ENCODE results near the gene EXOC5. TPM values are rescaled to one million over a fixed set of nuclear protein-coding genes. Genes with fewer than 3 reads are reported as not detected.
"Not testable (repeated sequence)": the region's sequence is repeated elsewhere in the genome, so short reads cannot be mapped to it uniquely, and the experiment has no call there.

Gene EXOC5
- total RNA-seq, 2 experiments from 2014 or later: 84.1 to 87.4 TPM

- ChIA-PET POLR2A (no interaction called here), CTCF (no interaction called here)
Measured at GRCh38 chr14:57262117-57262516, 6.6 kb downstream of the EXOC5 start.

- ChIA-PET CTCF (no interaction called here), POLR2A (no interaction called here)
Measured at GRCh38 chr14:57261604-57262003, 7.1 kb downstream of the EXOC5 start.

DNA sequence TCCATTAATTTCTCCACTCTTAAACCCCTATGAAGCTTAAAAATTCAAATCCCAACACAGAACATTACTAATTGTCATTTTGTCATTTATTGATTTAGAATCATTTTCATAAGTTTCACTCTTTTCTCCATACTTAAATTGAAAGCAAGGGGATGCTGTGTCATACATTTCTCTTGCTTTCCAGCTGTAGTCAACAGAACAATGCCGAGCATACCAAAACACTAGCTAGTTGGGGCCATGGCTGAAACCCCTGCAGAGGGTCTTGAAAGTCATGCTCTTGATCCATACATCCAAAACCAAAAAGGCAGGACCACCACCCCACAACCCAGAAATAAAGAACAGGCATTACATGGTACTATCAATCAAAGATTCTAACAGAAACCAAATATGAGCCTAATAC lies 9.0 kb downstream of the EXOC5 start:
- ChIA-PET CTCF (no interaction called here), POLR2A (no interaction called here)

- POLR2A ChIA-PET, CTCF ChIA-PET: not testable (repeated sequence)
Measured at GRCh38 chr14:57258221-57258620, 10.5 kb downstream of the EXOC5 start.

GRCh38 chr14:57254884-57255283 lies 13.8 kb downstream of the EXOC5 start:
- ChIA-PET CTCF (no interaction called here), POLR2A (no interaction called here)

GRCh38 chr14:57246933-57247657 lies 21.6 kb downstream of the EXOC5 start:
- POLR2A ChIA-PET: no interaction called here
- CTCF ChIA-PET: no interaction called here

DNA sequence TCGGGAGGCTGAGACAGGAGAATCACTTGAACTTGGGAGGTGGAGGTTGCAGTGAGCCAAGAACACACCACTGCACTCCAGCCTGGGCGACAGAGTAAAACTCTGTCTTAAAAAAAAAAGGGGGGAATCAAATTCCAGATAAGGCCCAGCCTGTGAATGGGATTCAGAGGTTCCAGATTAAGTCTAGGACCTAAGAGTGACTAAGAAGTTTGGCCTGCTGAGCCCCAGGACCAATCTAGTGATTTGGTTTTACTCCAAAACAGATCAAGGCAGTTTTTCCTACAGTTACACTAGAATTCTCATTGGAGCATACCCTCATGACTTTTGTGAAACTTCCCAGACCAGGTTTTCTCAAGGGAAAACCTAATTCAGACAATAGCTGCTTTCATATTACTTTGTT lies 22.8 kb downstream of the EXOC5 start:
- CTCF ChIA-PET: no interaction called here
- POLR2A ChIA-PET: no interaction called here

- POLR2A ChIA-PET: no interaction called here
- CTCF ChIA-PET: no interaction called here
Measured at GRCh38 chr14:57244106-57244505, 24.6 kb downstream of the EXOC5 start.

GRCh38 chr14:57243320-57243719 lies 25.4 kb downstream of the EXOC5 start:
- ChIA-PET CTCF (interaction anchor here (0.6 kb wide), 1 partner anchor 20 kb away, joined by 5 read pairs; no protein-coding TSS in a partner anchor), POLR2A (no interaction called here)

DNA sequence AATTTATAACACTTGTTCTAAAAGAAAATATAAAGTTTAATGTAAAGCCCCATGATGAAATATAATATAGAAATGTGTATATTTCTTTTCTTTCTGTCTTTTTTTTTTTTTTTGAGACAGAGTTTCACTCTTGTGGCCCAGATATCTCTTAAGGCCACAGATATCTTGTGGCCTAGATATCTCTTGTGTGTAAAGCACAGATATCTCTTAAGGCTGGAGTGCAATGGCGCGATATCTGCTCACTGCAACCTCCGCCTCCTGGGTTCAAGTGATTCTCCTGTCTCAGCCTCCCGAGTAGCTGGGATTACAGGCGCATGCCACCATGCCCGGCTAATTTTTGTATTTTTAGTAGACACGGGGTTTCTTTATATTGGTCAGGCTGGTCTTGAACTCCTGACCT lies 28.6 kb downstream of the EXOC5 start:
- CTCF ChIA-PET, POLR2A ChIA-PET: not testable (repeated sequence)

DNA sequence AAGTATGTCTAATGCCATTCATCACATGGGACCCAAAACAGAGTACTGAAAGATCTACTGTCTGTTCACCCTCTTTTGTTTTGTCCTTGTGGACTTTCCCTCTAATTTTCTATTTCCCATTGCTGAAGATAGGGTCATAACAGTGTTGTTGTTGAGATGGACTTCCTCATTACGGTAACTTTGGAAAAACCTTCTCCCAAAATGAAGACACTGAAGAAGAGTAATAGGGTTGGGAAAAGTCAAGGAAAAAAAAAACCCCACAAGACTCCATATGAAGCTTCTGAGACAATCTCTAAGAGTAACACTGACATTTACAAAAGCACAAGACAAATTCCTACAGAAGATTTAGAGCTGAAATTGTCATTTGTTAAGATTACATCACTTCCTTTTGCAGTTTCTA lies 36.7 kb downstream of the EXOC5 start:
- CTCF ChIA-PET: no interaction called here
- POLR2A ChIA-PET: no interaction called here

- POLR2A ChIA-PET: not testable (repeated sequence)
Measured at GRCh38 chr14:57228320-57228719, 40.4 kb downstream of the EXOC5 start.

DNA sequence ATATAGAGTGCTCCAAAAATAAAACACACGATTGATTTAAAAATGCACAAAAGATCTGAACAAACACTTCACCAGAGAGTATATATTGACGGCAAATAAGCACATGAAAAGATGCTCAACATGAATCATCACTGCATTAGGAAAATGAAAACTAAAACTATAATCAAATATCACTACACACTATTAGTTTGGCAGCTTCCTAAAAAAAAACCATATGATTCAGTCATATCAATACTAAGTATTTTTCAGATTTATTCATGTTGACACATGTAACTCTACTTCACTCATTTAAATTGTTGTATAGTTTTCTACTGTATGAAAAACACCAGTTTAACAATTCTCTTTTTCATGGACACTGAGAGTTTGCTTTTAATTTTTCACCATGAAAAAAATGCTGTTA lies 41.6 kb downstream of the EXOC5 start:
- CTCF ChIA-PET: no interaction called here

More at GRCh38 chr14:57228320-57228719, 40.4 kb downstream of the EXOC5 start:
- CTCF ChIA-PET: not testable (repeated sequence)

DNA sequence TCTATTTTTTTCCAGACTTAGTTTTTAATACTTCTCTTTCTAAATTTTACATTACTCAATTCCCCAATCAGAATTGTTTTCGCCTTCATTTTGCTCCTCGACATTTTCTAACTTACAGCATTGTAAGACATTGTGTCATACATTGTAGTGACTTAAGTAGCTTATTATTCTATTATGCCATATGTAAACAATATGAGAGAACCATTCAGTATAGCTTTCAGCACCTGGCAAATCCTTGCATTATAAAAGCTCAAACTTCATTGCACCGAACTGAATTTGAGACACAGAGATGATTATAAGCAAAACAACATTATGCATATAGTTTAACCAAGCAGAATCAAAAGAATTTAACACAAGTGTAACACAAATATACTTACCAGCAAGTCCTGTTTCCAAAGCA lies 46.8 kb downstream of the EXOC5 start:
- POLR2A ChIA-PET: no interaction called here

More for the DNA sequence above, 41.6 kb downstream of the EXOC5 start:
- POLR2A ChIA-PET: no interaction called here

GRCh38 chr14:57212919-57213318 lies 55.8 kb downstream of the EXOC5 start:
- ChIA-PET CTCF (no interaction called here), POLR2A (no interaction called here)

More for the DNA sequence above, 46.8 kb downstream of the EXOC5 start:
- CTCF ChIA-PET: no interaction called here

DNA sequence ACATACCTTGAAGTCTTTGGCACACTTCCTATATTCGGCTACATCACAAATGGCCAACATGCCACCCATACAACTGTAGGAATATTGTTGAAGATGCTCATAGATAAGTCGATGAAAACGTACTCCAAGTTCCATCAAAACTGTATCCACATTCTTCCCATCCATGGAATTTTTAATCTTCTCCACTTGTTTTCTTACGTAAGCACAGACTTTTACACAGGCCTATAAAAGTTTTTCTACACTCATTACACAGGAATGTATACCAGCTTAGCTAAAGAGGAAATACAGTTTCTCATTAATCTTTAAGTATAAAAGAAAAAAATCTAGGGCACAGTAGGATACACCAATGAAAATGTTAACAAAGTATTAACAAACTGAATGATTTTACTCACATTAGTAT lies 59.1 kb downstream of the EXOC5 start:
- ChIA-PET CTCF (no interaction called here), POLR2A (no interaction called here)

DNA sequence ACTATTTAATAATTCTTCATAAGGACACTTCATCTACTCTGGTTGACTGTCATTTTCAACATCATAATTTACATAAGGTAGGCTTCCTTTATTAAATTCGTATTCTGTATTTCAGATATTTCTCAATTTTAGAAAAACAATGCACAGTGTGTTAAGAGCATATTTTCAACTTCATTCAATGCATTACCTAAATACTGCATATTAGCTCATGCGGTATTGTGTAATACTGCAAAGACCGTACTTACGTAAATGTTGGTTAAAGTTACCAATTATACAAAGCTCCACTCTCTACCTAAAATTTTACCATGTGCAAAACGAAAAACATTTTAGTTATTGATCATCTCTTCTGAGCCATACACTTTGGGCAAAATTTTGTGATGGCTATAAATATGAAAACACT lies 62.8 kb downstream of the EXOC5 start:
- CTCF ChIA-PET: no interaction called here

GRCh38 chr14:57202672-57203071 lies 66.0 kb downstream of the EXOC5 start:
- CTCF ChIA-PET, POLR2A ChIA-PET: not testable (repeated sequence)

More for the DNA sequence above, 62.8 kb downstream of the EXOC5 start:
- POLR2A ChIA-PET: no interaction called here

GRCh38 chr14:57199921-57200320 lies 68.8 kb downstream of the EXOC5 start:
- ChIA-PET CTCF (no interaction called here), POLR2A (no interaction called here)

- CTCF ChIA-PET: no interaction called here
- POLR2A ChIA-PET: no interaction called here
Measured at GRCh38 chr14:57189070-57189469, 79.6 kb downstream of the EXOC5 start.

DNA sequence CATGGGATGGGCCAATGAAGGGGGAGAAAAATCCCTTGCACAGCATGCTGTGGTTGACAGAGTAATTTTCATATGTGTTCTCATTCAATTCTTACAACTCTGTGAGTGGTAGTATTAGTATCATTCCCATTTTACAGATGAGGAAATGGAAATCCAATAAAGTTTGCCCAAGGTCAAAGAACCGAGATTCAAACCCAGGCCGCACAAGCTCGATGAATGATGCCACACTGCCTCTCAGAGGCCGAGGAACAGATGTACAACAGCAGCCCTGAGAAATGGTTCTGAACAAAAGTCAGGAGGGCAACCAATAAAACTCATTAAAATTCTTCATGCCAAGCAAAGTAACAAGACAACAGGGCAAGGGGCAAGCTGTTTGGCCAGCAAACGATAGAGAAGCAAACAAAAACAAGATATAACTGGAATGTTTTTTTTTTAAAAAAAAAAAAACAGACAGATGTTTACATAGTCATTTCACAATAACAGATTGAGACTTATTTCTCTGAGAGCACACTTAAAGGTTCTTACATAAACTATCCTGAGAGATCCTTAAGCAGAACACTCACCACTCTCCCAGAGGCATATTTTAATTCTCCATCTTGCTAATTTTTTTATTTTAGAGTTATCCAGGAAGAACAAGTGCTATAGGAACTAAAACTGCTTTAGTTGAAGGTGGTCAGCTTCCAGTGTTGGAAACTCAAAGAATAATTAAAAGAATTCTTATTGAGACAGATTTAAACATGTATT lies 85.8 kb downstream of the EXOC5 start:
- CTCF ChIA-PET: no interaction called here

GRCh38 chr14:57179273-57179672 lies 89.4 kb downstream of the EXOC5 start:
- POLR2A ChIA-PET: no interaction called here
- CTCF ChIA-PET: no interaction called here

More for the DNA sequence above, 85.8 kb downstream of the EXOC5 start:
- POLR2A ChIA-PET: no interaction called here

All from activated CD8-positive, alpha-beta memory T cell treated with anti-CD3 and anti-CD28 coated beads for 36 hours (primary cell).